GM18502 (cell line): ENCODE data around the gene OR13C5.

Experiments used
- ATAC-seq: cut with Tn5 transposase; IDR thresholded peaks from one replicate; pipeline ENCODE4 v1.9.1; 2021; ENCODE audit warnings: mild to moderate bottlenecking; ENCODE audit not compliant: unreplicated experiment, poor library complexity

OR13C5 gene

DNA sequence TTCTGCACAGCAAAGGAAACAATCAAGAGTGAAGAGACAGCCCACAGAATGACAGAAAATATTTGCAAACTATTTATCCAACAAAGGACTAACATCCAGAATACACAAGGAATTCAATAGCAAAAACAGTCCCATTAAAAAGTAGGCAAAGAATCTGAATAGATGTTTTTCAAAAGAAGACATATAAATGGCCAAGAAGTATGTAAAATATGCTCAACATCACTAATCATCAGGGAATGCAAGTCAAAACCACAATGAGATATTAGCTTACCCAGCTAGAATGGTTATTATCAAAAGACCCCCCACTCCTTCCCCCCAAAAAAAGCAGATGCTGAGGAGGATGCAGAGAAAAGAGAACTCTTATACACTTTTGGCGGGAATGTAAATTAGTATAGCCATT is 43.7 kb downstream of the OR13C5 start:
- no peak for ATAC-seq

DNA sequence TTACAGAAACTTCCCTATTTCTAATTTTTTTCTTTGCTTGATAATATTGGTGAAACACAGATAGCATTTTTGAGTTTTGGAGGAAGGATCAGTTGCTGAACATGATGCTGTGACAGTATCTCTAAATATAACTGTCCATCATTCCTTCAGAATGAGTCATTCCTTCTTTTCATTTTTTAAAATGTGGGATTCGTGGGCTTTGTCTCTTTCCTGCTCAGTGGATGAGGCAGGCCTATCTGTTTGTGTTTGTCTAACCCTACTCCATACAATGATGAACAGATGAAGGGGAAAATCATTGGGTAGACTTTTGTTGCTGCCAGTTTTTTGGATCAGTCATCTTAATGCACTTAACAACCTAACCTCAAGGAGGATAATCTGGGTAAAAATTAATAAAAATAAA is 46.0 kb downstream of the OR13C5 start:
- no peak for ATAC-seq
